A549 (cell line): ENCODE results near the gene ATG5.

Experiments used
- BHLHE40 ChIP-seq: IDR thresholded peaks from 2 replicates; pipeline ENCODE4 v1.6.1; 2012; ENCODE audit warnings: low read depth, low read length, inconsistent platforms
- CBX8 ChIP-seq: fragments of 200-600 bp; sonication (generic); IDR thresholded peaks from 2 replicates; pipeline ENCODE4 v1.6.1; 2016
- CEBPB ChIP-seq, 2 experiments: fragments of >200 bp in 1 of 2; sonication (Bioruptor Twin) in 1 of 2; formaldehyde crosslinking in 1 of 2; IDR thresholded peaks; 2 replicates each; pipeline ENCODE4 v1.6.1; 2012 to 2016
- CTCF ChIP-seq: fragments of >200 bp; sonication (Bioruptor Twin); formaldehyde crosslinking; IDR thresholded peaks from 3 replicates; pipeline ENCODE4 v1.5.1; 2016
- PHF8 ChIP-seq: fragments of 200-600 bp; sonication (generic); IDR thresholded peaks from 2 replicates; pipeline ENCODE4 v1.6.1; 2016; ENCODE audit warnings: low read depth, mild to moderate bottlenecking, antibody characterized with exemption, moderate library complexity, borderline replicate concordance
- ZNF302 ChIP-seq: fragments of 250-450 bp; sonication (Bioruptor Pico); IDR thresholded peaks from 2 replicates; pipeline ENCODE4 v1.9.0; 2021; ENCODE audit warnings: inconsistent platforms, mild to moderate bottlenecking, moderate library complexity
- TF ChIP-seq, protein P1 (sequence below): fragments of 150-350 bp; IDR thresholded peaks from 2 replicates; pipeline ENCODE4 v1.6.1; 2014; ENCODE audit warnings: low read depth, mild to moderate bottlenecking, low read length

DNA sequence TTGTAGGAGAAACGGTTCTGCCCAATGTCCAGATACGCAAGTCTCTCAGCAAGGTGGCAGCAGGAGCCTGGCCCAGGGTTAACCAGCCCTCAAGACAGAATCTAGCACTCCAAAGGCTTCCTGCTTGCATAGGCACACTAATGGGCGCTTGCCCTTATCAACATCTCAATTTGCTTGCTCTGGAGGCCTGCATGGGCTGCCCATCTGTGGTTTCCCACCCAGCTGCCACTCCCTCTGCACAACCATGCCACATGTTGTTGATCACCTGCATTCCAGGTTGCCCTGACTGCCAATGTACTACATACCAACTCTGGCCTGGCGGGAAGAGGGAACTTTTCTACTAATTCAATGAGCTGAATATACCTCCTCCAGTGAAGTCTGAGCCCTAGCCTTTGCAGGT, 74.6 kb downstream of the ATG5 start:
- TF ChIP-seq CTCF (no peak), CBX8 (no peak), PHF8 (no peak), ZNF302 (no peak), CEBPB (IDR thresholded peaks at IDR 0.05) (no peak), BHLHE40 (no peak)
- TF ChIP-seq, protein P1, sequence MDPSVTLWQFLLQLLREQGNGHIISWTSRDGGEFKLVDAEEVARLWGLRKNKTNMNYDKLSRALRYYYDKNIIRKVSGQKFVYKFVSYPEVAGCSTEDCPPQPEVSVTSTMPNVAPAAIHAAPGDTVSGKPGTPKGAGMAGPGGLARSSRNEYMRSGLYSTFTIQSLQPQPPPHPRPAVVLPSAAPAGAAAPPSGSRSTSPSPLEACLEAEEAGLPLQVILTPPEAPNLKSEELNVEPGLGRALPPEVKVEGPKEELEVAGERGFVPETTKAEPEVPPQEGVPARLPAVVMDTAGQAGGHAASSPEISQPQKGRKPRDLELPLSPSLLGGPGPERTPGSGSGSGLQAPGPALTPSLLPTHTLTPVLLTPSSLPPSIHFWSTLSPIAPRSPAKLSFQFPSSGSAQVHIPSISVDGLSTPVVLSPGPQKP = no peak
